C4-2B (cell line): ENCODE measurements around the gene KLHDC10.
"Not testable (repeated sequence)": the region's sequence is repeated elsewhere in the genome, so short reads cannot be mapped to it uniquely, and the experiment has no call there.

Experiments
- CTCF ChIP-seq: fragments of 450-650 bp; conservative IDR thresholded peaks from 2 replicates; pipeline ENCODE4 v1.5.1; 2017; ENCODE audit warnings: mild to moderate bottlenecking
- ZFX ChIP-seq: fragments of 450-650 bp; IDR thresholded peaks from 2 replicates; pipeline ENCODE4 v1.6.1; 2017

- not testable (repeated sequence) for TF ChIP-seq CTCF, ZFX
Measured at GRCh38 chr7:130064580-130064926, 5.8 kb upstream of the KLHDC10 start.
